ENCODE results near the gene TMEM164.

The TMEM164 gene

GRCh38 chrX:109990582-109991276 lies 12.2 kb upstream of the TMEM164 start:
- Histone ChIP-seq H3K27me3 (ENCODE audit: insufficient read depth, poor library complexity, severe bottlenecking) (peaks cover 2% of the 10 kb centered on the region), H3K27ac (replicated peaks) (no peak overlapping the region), H3K4me3 (replicated peaks; ENCODE audit: insufficient read depth, low read length) (no peak overlapping the region)
- DNase-seq (ENCODE audit: low read depth in 1 of 2, low spot score in 1 of 2), result no peak
- TF ChIP-seq CTCF (IDR thresholded peaks at IDR 0.05; ENCODE audit: insufficient read depth, low read length), result no peak
- no peak for TF ChIP-seq POLR2AphosphoS5 (IDR thresholded peaks at IDR 0.05; ENCODE audit: low read depth)
- no peak for TF ChIP-seq REST (IDR thresholded peaks at IDR 0.05; ENCODE audit: insufficient replicate concordance, low read depth)
- TF ChIP-seq GABPA (IDR thresholded peaks at IDR 0.05; ENCODE audit: low read depth), result no peak
- TF ChIP-seq SPI1 (IDR thresholded peaks at IDR 0.05; ENCODE audit: borderline replicate concordance, low read depth), result no peak

- DNase-seq (ENCODE audit: low read depth in 1 of 2, low spot score in 1 of 2), result no peak
- no peak overlapping the region for H3K27ac ChIP-seq (replicated peaks)
- H3K4me3 ChIP-seq (replicated peaks; ENCODE audit: insufficient read depth, low read length), result no peak overlapping the region
- H3K27me3 ChIP-seq (ENCODE audit: insufficient read depth, poor library complexity, severe bottlenecking), result peaks cover 2% of the 10 kb centered on the region
- TF ChIP-seq GABPA (IDR thresholded peaks at IDR 0.05; ENCODE audit: low read depth) (no peak), CTCF (IDR thresholded peaks at IDR 0.05; ENCODE audit: insufficient read depth, low read length) (no peak), SPI1 (IDR thresholded peaks at IDR 0.05; ENCODE audit: borderline replicate concordance, low read depth) (no peak), POLR2AphosphoS5 (IDR thresholded peaks at IDR 0.05; ENCODE audit: low read depth) (no peak), REST (IDR thresholded peaks at IDR 0.05; ENCODE audit: insufficient replicate concordance, low read depth) (no peak)
These were observed 10.7 kb upstream of the TMEM164 start for GRCh38 chrX:109992203-109992602.

- Histone ChIP-seq H3K27me3 (ENCODE audit: insufficient read depth, poor library complexity, severe bottlenecking) (peaks cover 2% of the 10 kb centered on the region), H3K4me3 (replicated peaks; ENCODE audit: insufficient read depth, low read length) (no peak overlapping the region), H3K27ac (replicated peaks) (no peak overlapping the region)
- TF ChIP-seq SPI1 (IDR thresholded peaks at IDR 0.05; ENCODE audit: borderline replicate concordance, low read depth) (no peak), REST (IDR thresholded peaks at IDR 0.05; ENCODE audit: insufficient replicate concordance, low read depth) (no peak), CTCF (IDR thresholded peaks at IDR 0.05; ENCODE audit: insufficient read depth, low read length) (no peak), GABPA (IDR thresholded peaks at IDR 0.05; ENCODE audit: low read depth) (no peak), POLR2AphosphoS5 (IDR thresholded peaks at IDR 0.05; ENCODE audit: low read depth) (no peak)
- no peak for DNase-seq (ENCODE audit: low read depth in 1 of 2, low spot score in 1 of 2)
These were observed 7.8 kb upstream of the TMEM164 start for GRCh38 chrX:109995155-109995554.
